ENCODE measurements around the gene ABCB1.
"Not testable (repeated sequence)": the region's sequence is repeated elsewhere in the genome, so short reads cannot be mapped to it uniquely, and the experiment has no call there.

DNA sequence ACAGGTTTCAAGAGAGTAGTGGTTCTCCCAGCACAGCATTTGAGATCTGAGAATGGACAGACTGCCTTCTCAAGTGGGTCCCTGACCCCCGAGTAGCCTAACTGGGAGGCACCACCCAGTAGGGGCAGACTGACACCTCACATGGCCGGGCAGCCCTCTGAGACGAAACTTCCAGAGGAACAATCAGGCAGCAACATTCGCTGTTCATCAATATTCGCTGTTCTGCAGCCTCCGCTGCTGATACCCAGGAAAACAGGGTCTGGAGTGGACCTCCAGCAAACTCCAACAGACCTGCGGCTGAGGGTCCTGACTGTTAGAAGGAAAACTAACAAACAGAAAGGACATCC, 135.2 kb downstream of the ABCB1 start:
- TF ChIP-seq, protein P1, sequence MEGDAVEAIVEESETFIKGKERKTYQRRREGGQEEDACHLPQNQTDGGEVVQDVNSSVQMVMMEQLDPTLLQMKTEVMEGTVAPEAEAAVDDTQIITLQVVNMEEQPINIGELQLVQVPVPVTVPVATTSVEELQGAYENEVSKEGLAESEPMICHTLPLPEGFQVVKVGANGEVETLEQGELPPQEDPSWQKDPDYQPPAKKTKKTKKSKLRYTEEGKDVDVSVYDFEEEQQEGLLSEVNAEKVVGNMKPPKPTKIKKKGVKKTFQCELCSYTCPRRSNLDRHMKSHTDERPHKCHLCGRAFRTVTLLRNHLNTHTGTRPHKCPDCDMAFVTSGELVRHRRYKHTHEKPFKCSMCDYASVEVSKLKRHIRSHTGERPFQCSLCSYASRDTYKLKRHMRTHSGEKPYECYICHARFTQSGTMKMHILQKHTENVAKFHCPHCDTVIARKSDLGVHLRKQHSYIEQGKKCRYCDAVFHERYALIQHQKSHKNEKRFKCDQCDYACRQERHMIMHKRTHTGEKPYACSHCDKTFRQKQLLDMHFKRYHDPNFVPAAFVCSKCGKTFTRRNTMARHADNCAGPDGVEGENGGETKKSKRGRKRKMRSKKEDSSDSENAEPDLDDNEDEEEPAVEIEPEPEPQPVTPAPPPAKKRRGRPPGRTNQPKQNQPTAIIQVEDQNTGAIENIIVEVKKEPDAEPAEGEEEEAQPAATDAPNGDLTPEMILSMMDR (IDR thresholded peaks at IDR 0.05): not testable (repeated sequence)
- not testable (repeated sequence) for TF ChIP-seq POLR2A (IDR thresholded peaks at IDR 0.05)
